Measurements from ENCODE around the gene SMAGP. TPM values are rescaled to one million over a fixed set of nuclear protein-coding genes. Genes with fewer than 3 reads are reported as not detected.
A peak's percentile ranks its signal among the peaks of the same experiment; 100 is the strongest.

SMAGP gene
- total RNA-seq, 1 experiment from 2014 or later = 11.6 TPM

- DNase-seq (ENCODE audit: low spot score) (no peak), ATAC-seq (no peak)
- Mint-ChIP-seq H3K4me1 (peaks cover 38% of the 10 kb centered on the region), H3K4me3 (no peak overlapping the region), H3K27ac (peak overlapping the region; percentile 48; the same call in 1 of the 2 replicates), H3K36me3 (peaks cover 51% of the 10 kb centered on the region), H3K9me3 (no peaks in the 10 kb centered on the region), H3K27me3 (ENCODE audit: low read depth) (no peaks in the 10 kb centered on the region)
- CTCF ChIA-PET = interaction anchor here (0.5 to 1.9 kb wide), 2 partner anchors 26 to 148 kb away, joined by 4 to 5 read pairs; partner anchors contain the start of gene POU6F1
- POLR2A ChIA-PET = interaction anchor here (0.6 to 1.1 kb wide), 2 partner anchors 10 to 112 kb away, joined by 3 read pairs; no protein-coding TSS in a partner anchor
- TF ChIP-seq GTF2I (CRISPR knock-in tag; conservative IDR thresholded peaks at IDR 0.05) (no peak), NR2C2 (CRISPR knock-in tag; IDR thresholded peaks at IDR 0.05) (no peak), ZNF317 (CRISPR knock-in tag; IDR thresholded peaks at IDR 0.05; ENCODE audit: borderline replicate concordance, low read depth) (no peak), ZMAT4 (CRISPR knock-in tag; IDR thresholded peaks at IDR 0.05) (no peak), NR3C1 (CRISPR knock-in tag; conservative IDR thresholded peaks at IDR 0.05; ENCODE audit: low read depth) (no peak), TEAD4 (CRISPR knock-in tag; IDR thresholded peaks at IDR 0.05) (no peak), IRF1 (CRISPR knock-in tag; IDR thresholded peaks at IDR 0.05) (no peak), SMAD3 (CRISPR knock-in tag; IDR thresholded peaks at IDR 0.05; ENCODE audit: borderline replicate concordance) (no peak), RORB (CRISPR knock-in tag; IDR thresholded peaks at IDR 0.05) (no peak), ZNF138 (CRISPR knock-in tag; conservative IDR thresholded peaks at IDR 0.05) (no peak), ZNF423 (CRISPR knock-in tag; IDR thresholded peaks at IDR 0.05) (no peak), CTCF (IDR thresholded peaks at IDR 0.05) (no peak), USF2 (CRISPR knock-in tag; IDR thresholded peaks at IDR 0.05) (no peak), ERG (CRISPR knock-in tag; IDR thresholded peaks at IDR 0.05) (no peak), MYBL2 (CRISPR knock-in tag; IDR thresholded peaks at IDR 0.05) (no peak), IRF2 (CRISPR knock-in tag; IDR thresholded peaks at IDR 0.05; ENCODE audit: borderline replicate concordance, low read depth) (no peak), E2F4 (CRISPR knock-in tag; IDR thresholded peaks at IDR 0.05; ENCODE audit: borderline replicate concordance, low read depth) (no peak), RELA (CRISPR knock-in tag; IDR thresholded peaks at IDR 0.05; ENCODE audit: borderline replicate concordance) (no peak), ATF3 (CRISPR knock-in tag; conservative IDR thresholded peaks at IDR 0.05) (no peak), NFE2L1 (CRISPR knock-in tag; IDR thresholded peaks at IDR 0.05) (no peak)
Observed at GRCh38 chr12:51244269-51244668, 25.9 kb downstream of the SMAGP start.

GRCh38 chr12:51242876-51243275, 27.3 kb downstream of the SMAGP start:
- ChIA-PET POLR2A (no interaction called here), CTCF (interaction anchor here (1.9 kb wide), 1 partner anchor 25 kb away, joined by 5 read pairs; the partner anchor contains the start of gene POU6F1)
- no peak overlapping the region; the same call in 1 of the 2 replicates for H3K27ac Mint-ChIP-seq
- H3K27me3 Mint-ChIP-seq (ENCODE audit: low read depth) = no peaks in the 10 kb centered on the region
- ATAC-seq (no peak), DNase-seq (ENCODE audit: low spot score) (no peak)
- H3K36me3 Mint-ChIP-seq = peaks cover 51% of the 10 kb centered on the region
- peaks cover 32% of the 10 kb centered on the region for H3K4me1 Mint-ChIP-seq
- H3K4me3 Mint-ChIP-seq = no peak overlapping the region
- no peaks in the 10 kb centered on the region for H3K9me3 Mint-ChIP-seq
- TF ChIP-seq E2F4 (CRISPR knock-in tag; IDR thresholded peaks at IDR 0.05; ENCODE audit: borderline replicate concordance, low read depth) = no peak
- no peak for TF ChIP-seq ETV6 (CRISPR knock-in tag; IDR thresholded peaks at IDR 0.05)
- no peak for TF ChIP-seq IRF1 (CRISPR knock-in tag; IDR thresholded peaks at IDR 0.05)
- no peak for TF ChIP-seq CREB1 (CRISPR knock-in tag; IDR thresholded peaks at IDR 0.05)
- TF ChIP-seq PRRX2 (CRISPR knock-in tag; IDR thresholded peaks at IDR 0.05) = no peak
- no peak for TF ChIP-seq ZNF232 (CRISPR knock-in tag; IDR thresholded peaks at IDR 0.05)
- no peak for TF ChIP-seq FOXK1 (CRISPR knock-in tag; IDR thresholded peaks at IDR 0.05)
- TF ChIP-seq ESRRA (CRISPR knock-in tag; IDR thresholded peaks at IDR 0.05; ENCODE audit: borderline replicate concordance) = no peak
- TF ChIP-seq USF1 (CRISPR knock-in tag; IDR thresholded peaks at IDR 0.05) = no peak
